HG02852 (cell line): ENCODE measurements around the gene CPT1C.

ENCODE experiments used
- ATAC-seq: cut with Tn5 transposase; IDR thresholded peaks from one replicate; pipeline ENCODE4 v1.9.1; 2021; ENCODE audit warnings: mild to moderate bottlenecking, moderate library complexity; ENCODE audit not compliant: unreplicated experiment

CPT1C gene

DNA sequence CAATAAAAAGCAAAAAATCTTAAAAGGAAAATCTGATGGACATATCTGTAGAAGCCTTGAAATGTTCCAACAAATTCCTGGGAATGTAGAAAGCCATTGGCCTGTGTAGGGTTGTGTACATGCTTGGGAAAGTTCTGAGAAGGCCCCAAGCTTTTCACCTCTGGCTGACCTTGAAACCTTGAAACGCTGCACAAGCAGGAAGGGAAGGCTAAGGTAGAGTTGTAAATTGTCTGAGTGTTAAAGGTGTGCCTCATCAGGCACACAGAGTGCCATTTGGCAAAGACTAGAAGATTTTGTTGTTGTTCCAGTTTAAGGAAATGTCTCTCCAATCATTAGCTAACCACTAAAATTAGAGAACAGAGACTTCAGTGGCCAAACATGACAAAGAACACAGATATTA lies 61.8 kb downstream of the CPT1C start:
- no peak for ATAC-seq

DNA sequence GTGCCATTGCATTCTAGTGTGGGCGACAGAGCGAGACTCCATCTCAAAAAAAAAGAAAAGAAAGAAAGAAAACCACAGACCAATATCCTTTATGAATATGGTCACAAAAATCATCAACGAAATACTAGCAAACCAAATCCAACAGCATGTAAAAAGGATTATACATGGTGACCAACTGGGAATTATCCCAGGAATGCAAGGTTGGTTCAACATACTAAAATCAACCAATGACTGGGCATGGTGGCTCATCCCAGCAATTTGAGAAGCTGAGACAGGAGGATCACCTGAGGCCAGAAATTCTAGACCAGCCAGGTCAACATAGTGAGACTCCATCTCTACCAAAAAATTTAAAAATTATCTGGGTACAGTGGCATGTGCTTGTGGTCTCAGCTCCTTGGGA lies 65.0 kb downstream of the CPT1C start:
- ATAC-seq = no peak

DNA sequence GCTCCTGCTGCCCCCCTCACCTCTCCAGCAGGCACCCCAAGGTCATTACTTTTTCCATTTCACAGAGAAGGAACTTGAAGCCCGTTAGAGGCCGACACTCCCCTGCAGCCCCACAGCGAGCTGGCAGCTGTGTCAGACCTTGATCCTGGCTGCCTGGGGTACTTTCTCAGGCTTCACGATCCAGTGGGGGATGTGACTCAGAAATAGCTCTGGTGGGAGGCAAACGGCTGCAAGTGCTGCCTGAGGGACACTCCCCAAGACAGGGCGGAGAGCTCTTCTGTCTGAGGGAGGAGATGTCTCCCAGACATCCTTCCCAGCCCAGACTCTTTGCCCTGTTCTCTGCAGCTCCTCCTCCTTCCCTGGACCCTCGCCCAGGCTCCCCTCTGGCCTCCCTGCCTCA lies 67.4 kb downstream of the CPT1C start:
- no peak for ATAC-seq

DNA sequence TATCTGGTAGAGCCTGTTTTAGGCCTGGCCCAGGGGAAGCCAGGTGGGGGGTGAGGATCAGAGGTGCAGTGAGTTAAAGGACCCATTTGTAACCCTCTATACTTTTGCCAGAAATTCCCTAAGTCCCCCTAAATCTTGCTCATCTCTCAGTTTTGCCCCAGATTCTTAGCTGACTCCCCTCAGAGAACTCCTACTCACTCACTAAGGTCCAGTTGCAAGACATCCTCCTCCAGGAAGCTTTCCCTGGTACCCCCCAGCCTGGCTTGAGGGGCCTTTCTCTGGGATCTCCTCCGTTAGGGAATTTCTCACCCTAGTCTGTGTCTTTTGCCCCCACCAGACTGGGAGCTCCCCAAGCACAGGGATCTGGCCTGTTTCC lies 70.3 kb downstream of the CPT1C start:
- ATAC-seq = no peak

DNA sequence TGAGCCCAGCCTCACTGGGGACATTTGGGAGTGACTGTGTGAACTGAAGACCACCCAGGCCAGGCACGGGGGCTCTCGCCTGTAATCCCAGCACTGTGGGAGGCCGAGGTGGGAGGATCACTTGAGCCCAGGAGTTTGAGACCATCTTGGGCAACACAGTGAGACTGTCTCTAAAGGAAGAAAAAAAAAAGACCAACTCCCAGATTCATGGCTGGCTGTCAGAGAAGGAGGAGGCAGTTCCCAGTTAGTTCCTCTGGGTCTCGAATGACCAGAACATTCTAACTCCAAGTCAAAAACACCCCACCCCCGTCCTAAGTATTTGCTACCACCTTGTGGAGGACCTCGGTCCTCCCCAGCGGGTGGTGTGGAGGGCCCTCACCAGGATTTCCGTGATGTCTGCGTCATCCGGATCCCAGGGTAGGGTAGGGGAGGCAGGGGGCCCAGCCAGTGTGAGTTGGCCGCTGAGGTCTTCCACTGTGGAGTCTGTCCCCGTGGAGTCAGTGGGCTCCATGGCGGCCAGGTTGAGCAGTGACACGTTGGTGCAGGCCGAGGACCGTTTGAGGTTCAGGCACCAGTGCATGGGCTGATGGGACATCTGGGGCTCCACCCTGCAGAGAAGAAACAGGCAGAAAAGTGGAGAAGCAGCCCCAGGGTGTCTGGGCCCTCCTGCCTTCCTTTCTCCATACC lies 70.9 kb downstream of the CPT1C start:
- no peak for ATAC-seq

DNA sequence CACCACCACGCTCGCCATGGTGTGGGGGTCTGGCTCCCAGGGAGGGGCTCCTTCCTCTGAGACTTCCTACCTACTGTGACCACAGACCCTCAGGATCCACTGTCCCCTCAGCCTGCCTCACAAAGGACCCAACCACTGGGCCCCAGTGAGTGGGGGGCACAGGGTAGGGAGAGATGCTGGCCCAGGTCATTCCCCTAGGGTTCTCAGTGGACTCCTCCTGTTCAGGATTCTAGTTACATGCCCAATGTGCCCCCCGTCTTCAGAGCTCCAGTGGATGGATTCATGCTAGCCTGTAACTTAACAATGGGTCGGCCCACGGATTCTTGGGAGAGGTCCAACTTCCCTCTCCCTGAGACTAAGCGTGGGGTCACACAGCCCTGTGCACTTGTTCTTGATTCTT lies 72.3 kb downstream of the CPT1C start, which contains the start of gene TSKS:
TSKS (minus strand) TSS at position 77 of the 400 bp plus-strand sequence; CDS start at position 18, 59 bp downstream.
- no peak for ATAC-seq
